ENCODE data around the gene ZFYVE9.
"Not testable (repeated sequence)": the region's sequence is repeated elsewhere in the genome, so short reads cannot be mapped to it uniquely, and the experiment has no call there.

The ZFYVE9 gene

DNA sequence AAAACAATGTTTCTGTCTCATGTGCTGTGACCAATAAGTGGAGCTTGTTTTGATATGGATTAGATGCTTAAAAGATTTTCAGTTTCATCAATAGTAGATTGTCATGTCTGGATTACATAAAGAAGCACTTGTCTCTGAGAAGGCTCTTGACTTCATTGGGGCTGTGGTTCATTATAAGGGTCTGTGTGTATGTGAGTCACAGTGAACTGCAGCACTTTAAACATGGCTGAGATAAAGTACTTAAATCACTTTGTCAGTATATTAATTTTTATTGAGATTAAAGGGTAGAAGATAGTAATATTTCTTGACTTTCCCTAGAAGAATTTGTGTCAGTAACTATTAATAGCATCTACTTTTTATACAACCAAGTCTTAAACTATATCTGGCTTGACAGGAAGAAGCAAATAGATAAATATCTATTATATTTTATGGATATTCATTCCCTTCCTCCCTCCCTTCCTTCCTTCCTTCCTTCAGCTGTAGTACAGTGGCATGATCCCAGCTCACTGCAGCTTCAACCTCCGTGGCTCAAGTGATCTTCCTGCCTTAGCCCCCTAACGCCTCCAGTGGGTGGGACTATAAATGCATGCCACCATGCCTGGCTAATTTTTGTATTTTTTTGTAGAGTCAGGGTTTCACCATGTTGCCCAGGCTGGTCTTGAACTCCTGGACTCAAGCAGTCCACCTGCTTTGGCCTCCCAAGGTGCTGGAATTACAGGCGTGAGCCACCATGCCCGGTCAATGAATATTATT lies 48.8 kb downstream of the ZFYVE9 start:
- no peak for DNase-seq (ENCODE audit: low spot score)

DNA sequence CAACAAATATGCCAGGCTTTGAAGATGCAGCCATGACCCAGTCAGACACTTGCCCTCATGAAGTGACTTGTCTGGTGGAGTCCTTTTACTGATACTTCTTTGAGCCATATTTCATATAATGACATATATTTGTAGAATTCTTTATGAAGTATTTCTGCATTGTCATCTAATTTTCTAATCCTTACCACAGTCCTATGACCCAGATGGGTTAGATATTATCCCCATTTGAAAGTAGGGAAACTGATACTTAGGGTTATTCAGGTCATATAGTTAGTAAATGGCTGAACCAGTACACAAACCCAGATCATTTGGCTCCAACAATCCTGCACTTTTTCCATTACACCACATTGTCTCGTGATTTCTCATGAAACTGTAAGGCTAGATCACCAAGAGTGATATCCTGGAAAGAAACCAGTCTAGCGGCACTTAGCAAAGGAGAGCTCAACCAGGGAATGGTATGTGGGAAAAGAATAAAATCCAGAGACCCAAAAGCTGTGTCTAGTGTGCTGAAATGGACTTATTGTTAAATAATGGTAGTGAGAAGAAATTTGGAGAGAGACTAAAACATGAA lies 49.6 kb downstream of the ZFYVE9 start:
- no peak for DNase-seq (ENCODE audit: low spot score)

DNA sequence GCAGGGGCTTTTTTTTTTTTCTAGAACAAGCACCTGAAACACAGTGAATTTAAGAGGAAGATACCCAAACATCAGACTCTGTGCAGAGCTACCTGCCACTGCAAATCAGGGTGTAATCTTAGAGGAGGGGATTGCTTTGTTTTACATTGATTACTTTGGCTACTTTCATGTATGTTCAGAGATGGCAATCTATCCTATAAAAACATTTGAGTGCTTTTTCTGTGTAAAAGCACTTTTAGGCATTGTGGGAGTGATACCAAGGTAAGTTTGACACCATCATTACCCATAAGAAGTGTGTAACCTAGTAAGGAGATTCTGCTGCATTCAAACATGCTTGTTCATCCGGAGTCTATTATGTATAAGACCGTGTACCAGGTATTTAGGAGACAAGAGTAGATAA lies 50.1 kb downstream of the ZFYVE9 start:
- no peak for DNase-seq (ENCODE audit: low spot score)

DNA sequence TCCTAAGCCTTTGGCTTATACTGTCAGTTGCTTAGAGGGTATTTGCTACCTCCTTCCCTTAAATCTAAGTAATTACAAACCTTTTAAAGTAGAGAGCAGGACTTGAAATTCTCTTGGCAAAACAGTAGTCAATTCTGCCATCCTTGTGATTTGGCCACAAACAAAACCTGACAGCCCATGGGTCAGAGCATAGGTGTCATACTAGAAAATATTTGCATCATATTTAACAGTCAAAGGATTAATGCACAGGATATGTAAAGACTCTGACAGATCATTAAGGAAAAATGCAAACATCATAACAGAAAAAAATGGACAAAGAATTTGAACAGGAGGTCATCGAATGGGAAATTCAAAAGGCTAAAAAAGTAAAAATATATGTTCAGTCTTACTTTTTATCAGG lies 50.5 kb downstream of the ZFYVE9 start:
- no peak for DNase-seq (ENCODE audit: low spot score)

DNA sequence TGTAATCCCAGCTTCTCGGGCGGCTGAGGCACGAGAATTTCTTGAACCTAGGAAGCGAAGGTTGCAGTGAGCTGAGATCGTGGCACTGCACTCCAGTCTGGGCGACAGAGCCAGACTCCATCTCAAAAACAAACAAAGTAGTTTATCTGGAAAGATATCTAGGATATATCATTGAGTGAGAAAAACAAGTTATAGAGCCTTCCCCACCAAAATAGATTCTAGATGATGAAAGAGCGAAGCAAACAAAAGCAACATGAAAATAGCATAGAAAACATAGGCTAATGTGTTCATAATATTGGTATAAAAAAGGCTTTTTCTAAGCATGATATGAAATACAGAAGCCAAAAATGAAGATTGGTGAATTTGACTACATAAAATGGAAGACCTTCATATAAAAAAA lies 52.1 kb downstream of the ZFYVE9 start:
- no peak for DNase-seq (ENCODE audit: low spot score)

DNA sequence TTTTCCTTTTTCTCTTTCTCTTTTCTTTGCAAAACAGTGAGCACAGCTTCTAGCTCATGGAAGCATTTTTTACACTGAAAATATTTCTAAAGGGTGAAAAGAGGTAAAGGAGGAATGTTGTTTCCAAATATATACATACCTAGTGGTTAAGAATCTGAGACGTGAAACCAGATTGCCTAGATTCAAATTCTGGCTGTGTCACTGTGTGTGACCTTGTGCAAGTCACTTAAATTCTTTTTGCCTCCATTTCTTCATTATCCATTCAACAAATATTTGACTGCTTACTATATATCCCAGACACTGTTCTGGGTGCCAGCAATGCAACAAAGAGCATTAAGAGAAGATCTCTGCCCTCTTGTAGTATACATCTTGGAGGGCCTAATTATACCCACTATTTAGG lies 53.3 kb downstream of the ZFYVE9 start:
- DNase-seq (ENCODE audit: low spot score): no peak

DNA sequence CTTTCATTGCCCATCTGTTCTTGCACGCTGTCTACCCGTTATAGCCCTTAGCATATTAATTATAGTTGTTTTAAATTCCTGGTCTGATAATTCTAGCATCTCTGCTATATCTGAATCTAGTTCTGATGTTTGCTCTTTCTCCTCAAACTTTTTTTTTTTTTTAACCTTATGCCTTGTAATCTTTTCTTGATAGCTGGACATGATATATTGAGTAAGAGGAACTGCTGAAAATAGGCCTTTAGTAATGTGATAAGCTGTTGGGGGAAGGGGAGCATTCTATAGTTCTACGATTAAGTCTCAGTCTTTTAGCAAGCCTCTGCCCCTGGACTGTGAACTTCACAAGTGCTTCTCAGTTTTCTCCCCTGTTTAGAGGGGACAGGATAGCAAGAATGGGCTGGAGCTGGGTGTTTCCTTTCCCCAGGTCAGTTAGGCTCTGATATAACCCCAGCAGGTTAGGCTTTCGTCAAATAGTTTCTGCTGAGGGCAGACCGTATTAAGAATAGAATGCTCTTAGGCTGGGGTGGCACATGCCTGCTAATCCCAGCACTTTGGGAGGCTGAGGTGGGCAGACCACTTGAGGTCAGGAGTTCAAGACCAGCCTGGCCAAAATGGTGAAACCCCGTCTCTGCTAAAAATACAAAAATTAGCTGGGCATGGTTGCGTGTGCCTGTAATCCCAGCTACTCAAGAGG lies 62.2 kb downstream of the ZFYVE9 start:
- no peak for DNase-seq (ENCODE audit: low spot score)

DNA sequence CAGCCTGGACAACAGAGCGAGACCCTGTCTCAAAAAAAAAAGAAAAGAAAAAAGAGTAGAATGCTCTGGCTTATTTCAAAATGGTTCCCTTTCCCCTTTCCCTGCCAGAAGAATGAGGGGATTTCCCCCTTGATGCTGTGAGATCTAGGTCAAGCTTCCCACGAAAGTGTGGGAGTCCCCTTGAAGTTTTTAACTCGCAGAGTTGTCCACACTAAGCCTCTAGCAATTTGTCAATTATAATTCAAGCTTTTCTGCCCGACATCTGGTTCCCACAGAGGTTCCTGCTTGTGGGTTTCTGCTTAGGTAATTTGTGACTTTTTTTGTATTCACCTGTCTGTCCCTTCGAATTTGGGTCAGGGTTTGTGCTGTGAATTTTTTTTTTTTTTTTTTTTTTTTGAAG lies 62.8 kb downstream of the ZFYVE9 start:
- DNase-seq (ENCODE audit: low spot score): no peak

DNA sequence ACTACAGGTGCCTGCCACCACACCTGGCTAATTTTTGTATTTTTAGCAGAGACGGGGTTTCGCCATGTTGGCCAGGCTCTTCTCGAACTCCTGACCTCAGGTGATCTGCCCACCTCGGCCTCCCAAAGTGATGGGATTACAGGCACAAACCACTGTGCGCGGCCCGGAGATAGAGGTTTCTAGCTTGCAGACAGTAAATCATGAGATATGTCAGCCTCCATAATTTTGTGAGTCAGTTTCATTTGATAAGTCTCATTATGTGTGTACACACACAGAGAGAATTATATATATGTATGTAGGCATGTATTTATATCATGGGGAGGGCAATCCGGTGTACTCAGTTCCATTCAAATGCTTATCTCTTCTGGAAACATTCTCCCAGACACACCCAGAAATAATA lies 64.8 kb downstream of the ZFYVE9 start:
- not testable (repeated sequence) for DNase-seq (ENCODE audit: low spot score)

DNA sequence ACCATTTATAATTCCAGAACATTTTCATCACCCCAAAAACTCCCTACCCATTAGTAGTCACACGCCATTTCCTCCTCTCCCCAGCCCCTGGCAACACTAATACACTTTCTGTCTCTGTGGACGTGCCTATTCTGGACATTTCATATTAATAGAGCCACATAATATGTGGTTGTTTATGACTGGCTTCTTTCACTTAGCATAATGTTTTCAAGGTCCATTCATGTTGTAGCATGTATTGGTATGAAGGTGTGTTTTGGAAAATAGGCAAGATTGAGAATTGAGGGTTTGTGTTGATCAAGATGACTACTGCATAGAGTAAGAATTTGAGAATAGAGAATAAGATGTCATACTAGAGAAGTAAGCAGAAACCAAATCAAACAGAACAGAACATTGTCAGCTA lies 67.5 kb downstream of the ZFYVE9 start:
- DNase-seq (ENCODE audit: low spot score): no peak

DNA sequence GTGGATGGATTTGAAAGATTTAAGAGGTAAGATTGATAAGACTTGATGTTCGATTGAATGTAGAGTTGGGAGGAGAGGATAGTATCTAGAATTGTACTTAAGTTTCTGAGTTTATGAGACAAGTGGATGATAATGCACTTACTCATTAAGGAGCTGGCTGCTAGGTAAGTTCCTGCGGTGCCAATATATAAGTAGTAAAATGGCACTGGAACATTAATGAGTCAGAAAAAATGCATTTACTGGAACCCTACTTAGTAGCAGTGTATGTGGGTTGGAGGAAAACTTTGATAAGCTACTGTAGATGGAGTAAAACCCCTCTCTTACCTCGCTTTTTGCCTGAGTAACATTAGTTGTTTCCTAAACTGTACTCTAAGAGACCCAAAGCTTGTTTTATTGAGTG lies 68.2 kb downstream of the ZFYVE9 start:
- DNase-seq (ENCODE audit: low spot score): no peak

DNA sequence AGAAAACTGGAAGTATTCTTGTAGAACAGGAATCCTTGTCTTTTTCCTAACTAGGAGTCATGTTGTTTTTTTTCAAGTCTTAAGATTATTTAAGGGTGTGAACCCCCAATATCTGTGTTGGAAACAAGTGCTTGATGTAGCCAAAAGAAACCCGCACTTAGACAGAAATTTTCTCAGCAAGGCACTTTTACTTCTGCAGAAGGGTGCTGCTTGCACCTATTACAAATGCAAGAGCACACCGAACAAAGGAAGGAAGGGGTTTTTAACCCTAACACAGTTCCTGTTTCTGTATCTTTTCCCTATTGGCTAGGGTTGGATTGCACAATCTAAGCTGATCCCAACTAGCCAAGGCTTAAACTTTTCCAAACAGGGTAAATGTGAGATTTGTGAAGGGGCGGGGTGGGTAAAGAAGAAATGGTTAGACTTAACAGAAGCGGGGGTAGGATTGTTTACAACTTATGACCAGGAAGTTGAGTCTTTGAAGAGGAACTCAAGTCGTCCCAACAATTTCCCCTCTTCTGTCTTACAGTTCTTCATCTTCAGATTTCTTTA lies 75.1 kb downstream of the ZFYVE9 start:
- DNase-seq (ENCODE audit: low spot score): no peak

DNA sequence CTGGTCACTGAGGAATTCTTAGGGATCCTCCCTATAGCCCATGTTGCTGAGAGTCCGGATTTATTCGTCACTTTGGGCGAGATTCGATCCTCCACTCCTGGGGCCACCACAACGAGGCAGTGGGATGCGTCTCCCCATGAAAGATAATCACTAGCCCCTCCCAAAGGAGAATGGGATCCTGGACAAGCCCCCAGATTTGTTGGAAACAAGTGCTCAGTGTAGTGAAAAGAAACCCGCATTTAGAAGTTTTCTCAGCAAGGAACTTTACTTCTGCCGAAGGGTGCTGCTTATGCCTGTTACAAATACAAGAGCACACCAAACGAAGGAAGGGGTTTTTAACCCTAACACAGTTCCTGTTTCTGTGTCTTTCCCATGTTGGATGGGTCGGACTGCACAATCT lies 83.3 kb downstream of the ZFYVE9 start:
- DNase-seq (ENCODE audit: low spot score): no peak

DNA sequence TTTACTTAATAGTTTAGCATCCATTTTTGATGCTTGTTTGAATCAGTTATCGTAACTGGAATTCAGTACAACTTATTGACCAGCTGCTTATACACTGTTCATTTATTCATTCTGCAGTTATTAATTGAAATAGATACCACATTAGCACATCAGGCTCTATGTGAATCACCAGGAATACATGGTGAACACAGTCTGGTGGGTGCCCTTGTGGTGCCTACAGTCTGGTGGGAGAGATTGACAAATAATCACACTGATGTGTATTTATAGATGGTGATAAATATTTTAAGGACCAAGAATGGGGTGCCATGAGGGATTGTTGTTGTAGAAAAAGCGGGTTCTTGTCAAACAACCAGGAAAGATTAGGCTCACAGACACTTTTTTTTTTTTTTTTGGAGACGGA lies 87.6 kb downstream of the ZFYVE9 start:
- no peak for DNase-seq (ENCODE audit: low spot score)

DNA sequence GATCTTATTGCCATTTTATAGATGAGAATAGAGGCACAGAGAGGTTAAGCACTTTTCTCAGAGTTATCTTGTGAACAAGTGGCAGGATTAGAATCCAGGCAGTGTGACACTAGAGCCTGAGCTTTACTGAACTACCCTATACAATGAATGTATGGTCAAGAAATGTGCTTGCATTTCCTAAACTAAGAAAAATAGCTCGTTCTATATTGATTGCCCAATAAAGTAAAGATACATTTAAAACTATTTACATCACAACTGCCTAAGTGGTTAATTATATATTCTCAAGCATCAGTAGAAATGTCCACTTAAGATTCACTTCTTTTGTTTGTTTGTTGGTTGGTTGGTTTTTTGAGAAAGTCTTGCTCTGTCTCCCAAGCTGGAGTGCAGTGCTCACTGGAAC lies 91.6 kb downstream of the ZFYVE9 start:
- DNase-seq (ENCODE audit: low spot score): no peak

DNA sequence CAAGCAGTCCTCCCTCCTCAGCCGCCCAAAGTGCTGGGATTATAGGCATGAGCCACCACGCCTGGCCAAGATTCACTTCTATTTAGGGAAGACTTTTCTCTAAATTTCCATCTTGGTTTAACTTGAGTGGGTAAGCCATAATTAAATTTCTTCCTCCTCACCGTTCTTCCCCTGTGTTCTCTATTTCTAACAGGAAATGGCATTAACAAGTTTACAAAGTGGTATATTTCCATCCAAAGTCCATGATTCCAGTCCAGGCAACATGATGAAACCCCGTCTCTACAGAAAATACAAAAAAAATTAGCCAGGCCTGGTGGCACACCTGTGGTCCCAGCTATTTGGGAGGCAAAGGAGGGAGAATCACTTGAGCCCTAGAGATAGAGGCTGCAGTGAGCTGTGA lies 92.1 kb downstream of the ZFYVE9 start:
- no peak for DNase-seq (ENCODE audit: low spot score)

DNA sequence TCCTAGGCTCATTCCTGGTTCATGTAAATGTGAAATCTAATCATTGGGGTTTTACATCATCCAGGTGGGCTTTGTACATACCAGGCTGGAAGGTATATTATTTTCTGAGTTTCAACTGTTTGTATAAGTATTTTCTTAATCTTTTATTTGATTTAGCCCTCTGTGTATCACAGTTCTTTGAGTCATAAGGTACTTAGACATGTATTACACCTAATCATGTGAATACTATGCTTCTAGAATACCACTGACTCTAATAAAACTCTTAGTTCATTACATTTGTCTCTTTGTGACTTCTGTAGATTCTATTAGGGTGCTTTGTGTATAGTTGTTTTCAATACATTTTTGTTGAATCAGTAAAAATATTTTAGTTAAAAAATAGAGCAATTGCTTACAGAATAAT lies 92.8 kb downstream of the ZFYVE9 start:
- no peak for DNase-seq (ENCODE audit: low spot score)

DNA sequence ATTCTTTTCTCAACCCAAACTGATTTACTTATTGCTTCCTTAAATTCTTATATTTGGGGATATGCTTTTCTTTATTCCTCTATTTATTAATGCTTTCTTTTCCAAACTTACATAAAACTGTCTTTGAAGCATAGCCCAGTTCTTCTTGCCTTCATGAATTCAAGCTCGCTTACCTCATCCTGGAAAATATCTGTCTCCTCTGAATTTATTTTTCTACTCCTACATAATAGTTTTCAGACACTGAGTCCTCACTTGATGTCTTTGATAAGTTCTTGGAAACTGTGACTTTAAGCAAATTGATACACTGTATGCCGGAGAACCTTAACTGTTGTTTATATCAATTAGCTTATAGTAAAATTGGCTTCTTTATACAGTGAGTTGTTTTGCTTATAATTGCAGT lies 93.8 kb downstream of the ZFYVE9 start:
- no peak for DNase-seq (ENCODE audit: low spot score)

DNA sequence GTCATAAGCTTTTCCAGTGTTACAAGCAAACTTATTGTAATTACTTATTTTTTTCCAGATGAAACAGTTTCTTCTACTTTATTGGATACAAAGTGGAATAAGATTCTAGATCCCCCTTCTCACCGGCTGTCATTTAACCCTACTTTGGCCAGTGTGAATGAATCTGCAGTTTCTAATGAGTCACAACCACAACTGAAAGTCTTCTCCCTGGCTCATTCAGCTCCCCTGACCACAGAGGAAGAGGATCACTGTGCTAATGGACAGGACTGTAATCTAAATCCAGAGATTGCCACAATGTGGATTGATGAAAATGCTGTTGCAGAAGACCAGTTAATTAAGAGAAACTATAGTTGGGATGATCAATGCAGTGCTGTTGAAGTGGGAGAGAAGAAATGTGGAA lies 95.5 kb downstream of the ZFYVE9 start:
- no peak for DNase-seq (ENCODE audit: low spot score)

DNA sequence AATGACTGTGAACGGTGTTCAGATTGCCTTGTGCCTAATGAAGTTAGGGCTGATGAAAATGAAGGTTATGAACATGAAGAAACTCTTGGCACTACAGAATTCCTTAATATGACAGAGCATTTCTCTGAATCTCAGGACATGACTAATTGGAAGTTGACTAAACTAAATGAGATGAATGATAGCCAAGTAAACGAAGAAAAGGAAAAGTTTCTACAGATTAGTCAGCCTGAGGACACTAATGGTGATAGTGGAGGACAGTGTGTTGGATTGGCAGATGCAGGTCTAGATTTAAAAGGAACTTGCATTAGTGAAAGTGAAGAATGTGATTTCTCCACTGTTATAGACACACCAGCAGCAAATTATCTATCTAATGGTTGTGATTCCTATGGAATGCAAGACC lies 96.6 kb downstream of the ZFYVE9 start:
- DNase-seq (ENCODE audit: low spot score): no peak

DNA sequence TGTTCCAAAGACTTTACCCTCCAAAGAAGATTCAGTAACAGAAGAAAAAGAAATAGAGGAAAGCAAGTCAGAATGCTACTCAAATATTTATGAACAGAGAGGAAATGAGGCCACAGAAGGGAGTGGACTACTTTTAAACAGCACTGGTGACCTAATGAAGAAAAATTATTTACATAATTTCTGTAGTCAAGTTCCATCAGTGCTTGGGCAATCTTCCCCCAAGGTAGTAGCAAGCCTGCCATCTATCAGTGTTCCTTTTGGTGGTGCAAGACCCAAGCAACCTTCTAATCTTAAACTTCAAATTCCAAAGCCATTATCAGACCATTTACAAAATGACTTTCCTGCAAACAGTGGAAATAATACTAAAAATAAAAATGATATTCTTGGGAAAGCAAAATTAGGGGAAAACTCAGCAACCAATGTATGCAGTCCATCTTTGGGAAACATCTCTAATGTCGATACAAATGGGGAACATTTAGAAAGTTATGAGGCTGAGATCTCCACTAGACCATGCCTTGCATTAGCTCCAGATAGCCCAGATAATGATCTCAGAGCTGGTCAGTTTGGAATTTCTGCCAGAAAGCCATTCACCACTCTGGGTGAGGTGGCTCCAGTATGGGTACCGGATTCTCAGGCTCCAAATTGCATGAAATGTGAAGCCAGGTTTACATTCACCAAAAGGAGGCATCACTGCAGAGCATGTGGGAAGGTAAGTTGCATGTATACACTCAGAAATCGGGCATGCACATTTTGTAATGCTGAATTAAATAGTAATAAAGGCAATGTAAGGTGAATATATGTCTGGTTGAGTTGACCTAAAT lies 97.2 kb downstream of the ZFYVE9 start:
- no peak for DNase-seq (ENCODE audit: low spot score)

DNA sequence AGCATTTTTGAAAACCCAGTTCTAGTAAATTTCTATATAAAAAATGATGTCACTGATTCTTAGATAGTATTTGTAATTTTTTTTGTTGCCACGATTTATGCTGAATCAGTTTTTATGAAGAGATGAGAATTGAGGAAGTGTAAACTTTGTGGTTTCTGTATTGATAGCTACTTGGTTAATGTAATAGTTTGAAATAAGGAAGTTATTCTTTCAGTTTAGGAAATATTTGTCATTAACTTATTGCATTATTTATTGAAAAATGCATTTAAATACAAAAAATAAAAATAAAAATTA lies 97.8 kb downstream of the ZFYVE9 start:
- DNase-seq (ENCODE audit: low spot score): no peak
